ENCODE data around the gene FGD5. TPM values are rescaled to one million over a fixed set of nuclear protein-coding genes. Genes with fewer than 3 reads are reported as not detected.

Gene FGD5
- total RNA-seq, 1 donor from 2014 or later: 15.3 TPM

DNA sequence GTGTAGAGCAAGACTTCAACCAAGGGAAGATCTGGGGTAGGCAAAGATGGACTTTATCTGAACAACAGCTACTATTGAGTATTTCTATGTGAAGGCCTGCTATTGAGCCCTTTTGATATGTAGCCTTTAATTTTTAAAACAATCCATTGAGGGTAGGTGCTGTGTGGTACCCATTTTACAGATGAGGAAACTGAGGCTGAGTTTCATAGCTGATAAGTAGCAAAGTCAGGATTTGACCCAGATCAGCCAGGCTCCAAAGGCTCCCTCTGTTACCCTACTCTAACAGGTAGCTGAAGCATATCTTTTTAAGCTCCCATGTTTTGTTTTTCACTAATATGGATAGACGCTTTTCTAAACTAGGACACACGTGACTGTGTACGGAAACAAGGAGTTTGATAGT lies 2.4 kb upstream of the FGD5 start:
- peaks cover 6% of the 10 kb centered on the region for H3K4me1 Mint-ChIP-seq (ENCODE audit: unreplicated experiment)
- peaks cover 64% of the 10 kb centered on the region for H3K27me3 Mint-ChIP-seq
- H3K36me3 Mint-ChIP-seq: no peaks in the 10 kb centered on the region
- no peak for DNase-seq (ENCODE audit: extremely low spot score, unreplicated experiment)
- H3K27ac Mint-ChIP-seq: no peak overlapping the region
- no peak for TF ChIP-seq CTCF (conservative IDR thresholded peaks at IDR 0.05)
- H3K4me3 Mint-ChIP-seq: no peak overlapping the region
- no peaks in the 10 kb centered on the region for H3K9me3 Mint-ChIP-seq

GRCh38 chr3:14819671-14820070 lies 909 bp downstream of the FGD5 start:
- no peak overlapping the region for H3K27ac Mint-ChIP-seq
- no peak for TF ChIP-seq CTCF (conservative IDR thresholded peaks at IDR 0.05)
- no peaks in the 10 kb centered on the region for H3K9me3 Mint-ChIP-seq
- H3K4me3 Mint-ChIP-seq: no peak overlapping the region
- H3K36me3 Mint-ChIP-seq: no peaks in the 10 kb centered on the region
- no peak for DNase-seq (ENCODE audit: extremely low spot score, unreplicated experiment)
- peaks cover 53% of the 10 kb centered on the region for H3K27me3 Mint-ChIP-seq
- H3K4me1 Mint-ChIP-seq (ENCODE audit: unreplicated experiment): peaks cover 16% of the 10 kb centered on the region

DNA sequence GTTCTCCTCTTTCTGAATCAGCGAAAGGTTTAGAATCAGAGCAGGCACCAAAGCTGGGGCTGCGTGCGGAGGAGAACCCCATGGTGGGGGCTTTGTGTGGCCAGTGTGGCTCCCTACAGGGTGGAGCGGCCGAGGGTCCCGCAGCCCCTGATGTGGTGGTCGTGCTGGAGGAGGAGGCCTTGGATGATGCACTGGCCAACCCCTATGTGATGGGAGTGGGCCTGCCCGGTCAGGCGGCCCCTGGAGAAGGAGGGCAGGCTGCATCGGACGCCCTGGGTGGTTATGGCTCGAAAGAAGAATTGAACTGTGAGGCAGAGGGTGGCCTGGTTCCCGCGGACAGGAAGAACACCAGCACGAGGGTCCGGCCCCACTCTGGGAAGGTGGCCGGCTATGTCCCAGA lies 1.4 kb downstream of the FGD5 start:
- no peak overlapping the region for H3K27ac Mint-ChIP-seq
- peaks cover 13% of the 10 kb centered on the region for H3K4me1 Mint-ChIP-seq (ENCODE audit: unreplicated experiment)
- no peak for DNase-seq (ENCODE audit: extremely low spot score, unreplicated experiment)
- H3K4me3 Mint-ChIP-seq: no peak overlapping the region
- TF ChIP-seq CTCF (conservative IDR thresholded peaks at IDR 0.05): no peak
- H3K9me3 Mint-ChIP-seq: no peaks in the 10 kb centered on the region
- H3K36me3 Mint-ChIP-seq: no peaks in the 10 kb centered on the region
- H3K27me3 Mint-ChIP-seq: peaks cover 50% of the 10 kb centered on the region

GRCh38 chr3:14821151-14821550 lies 2.4 kb downstream of the FGD5 start:
- Mint-ChIP-seq H3K36me3 (no peaks in the 10 kb centered on the region), H3K4me1 (ENCODE audit: unreplicated experiment) (peaks cover 13% of the 10 kb centered on the region), H3K9me3 (no peaks in the 10 kb centered on the region), H3K27ac (no peak overlapping the region), H3K27me3 (peaks cover 56% of the 10 kb centered on the region), H3K4me3 (no peak overlapping the region)
- no peak for TF ChIP-seq CTCF (conservative IDR thresholded peaks at IDR 0.05)
- no peak for DNase-seq (ENCODE audit: extremely low spot score, unreplicated experiment)

GRCh38 chr3:14822134-14822533 lies 3.4 kb downstream of the FGD5 start:
- Mint-ChIP-seq H3K27me3 (peaks cover 58% of the 10 kb centered on the region), H3K27ac (no peak overlapping the region), H3K36me3 (no peaks in the 10 kb centered on the region), H3K4me1 (ENCODE audit: unreplicated experiment) (peaks cover 18% of the 10 kb centered on the region), H3K9me3 (no peaks in the 10 kb centered on the region), H3K4me3 (no peak overlapping the region)
- no peak for DNase-seq (ENCODE audit: extremely low spot score, unreplicated experiment)
- no peak for TF ChIP-seq CTCF (conservative IDR thresholded peaks at IDR 0.05)

Data from type B pancreatic cell (in vitro differentiated cells).